GM06990 (cell line): ENCODE results near the gene SNAPC4.

Experiments
- DNase-seq: peaks from one replicate; pipeline ENCODE4 v3.0.0-alpha.2; 2011; ENCODE audit not compliant: insufficient read length; ENCODE audit errors: extremely low read depth
- H3K27me3 ChIP-seq: replicated peaks from 2 replicates; pipeline ENCODE4 v1.6.0; 2011; ENCODE audit warnings: low read length; ENCODE audit not compliant: control insufficient read depth, insufficient read depth
- H3K36me3 ChIP-seq: 2 replicates; pipeline ENCODE4 v1.5.1; 2011; ENCODE audit warnings: low read length; ENCODE audit not compliant: control insufficient read depth, insufficient read depth
- H3K4me3 ChIP-seq: replicated peaks from 2 replicates; pipeline ENCODE4 v1.5.1; 2011; ENCODE audit warnings: low read depth, mild to moderate bottlenecking, control low read depth, low read length
- TF ChIP-seq, protein P1 (sequence below): IDR thresholded peaks from 2 replicates; pipeline ENCODE4 v1.5.1; 2011; ENCODE audit warnings: low read length, control low read depth, mild to moderate bottlenecking, inconsistent platforms; ENCODE audit not compliant: insufficient read depth, poor library complexity, severe bottlenecking

The SNAPC4 gene

DNA sequence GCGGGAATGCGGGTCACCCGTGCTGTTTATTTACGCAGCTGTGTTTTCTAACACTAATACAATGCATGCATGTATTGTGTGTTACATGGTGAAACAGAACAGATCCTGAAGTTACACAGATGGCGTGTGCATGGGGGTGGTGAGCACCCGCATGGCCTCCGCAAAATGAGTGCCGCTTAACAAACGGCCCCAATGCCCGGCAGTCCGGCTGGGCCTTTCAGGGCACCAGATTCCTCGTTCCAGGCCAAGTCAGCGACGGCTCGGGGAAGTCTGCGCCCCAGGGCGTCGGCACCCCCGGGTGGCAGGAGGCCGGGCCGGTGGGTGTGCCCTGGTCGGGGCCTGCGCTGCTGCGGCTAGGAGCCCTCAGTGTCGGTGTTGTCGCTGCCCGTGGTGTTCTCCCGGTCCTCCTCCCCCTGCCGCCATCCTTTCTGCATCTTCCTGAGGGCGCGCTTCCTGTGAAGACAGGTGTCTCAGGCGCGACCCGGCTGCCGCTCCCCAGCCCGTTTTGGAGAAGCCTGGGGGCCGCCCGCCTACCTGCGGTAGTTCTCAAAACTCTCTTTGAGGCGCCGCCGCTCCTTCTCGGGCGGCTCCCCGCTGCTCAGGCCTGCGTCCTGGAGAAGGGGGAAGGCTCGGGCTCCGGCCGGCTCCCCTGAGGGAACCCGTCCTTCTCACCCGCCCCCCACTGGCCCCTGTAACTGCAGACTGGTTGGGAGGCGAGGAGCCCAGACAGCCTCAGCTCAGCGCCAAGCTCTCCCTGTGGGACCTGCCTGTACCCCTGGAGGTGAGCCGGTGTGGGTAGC, 35.8 kb downstream of the SNAPC4 start:
- TF ChIP-seq, protein P1, sequence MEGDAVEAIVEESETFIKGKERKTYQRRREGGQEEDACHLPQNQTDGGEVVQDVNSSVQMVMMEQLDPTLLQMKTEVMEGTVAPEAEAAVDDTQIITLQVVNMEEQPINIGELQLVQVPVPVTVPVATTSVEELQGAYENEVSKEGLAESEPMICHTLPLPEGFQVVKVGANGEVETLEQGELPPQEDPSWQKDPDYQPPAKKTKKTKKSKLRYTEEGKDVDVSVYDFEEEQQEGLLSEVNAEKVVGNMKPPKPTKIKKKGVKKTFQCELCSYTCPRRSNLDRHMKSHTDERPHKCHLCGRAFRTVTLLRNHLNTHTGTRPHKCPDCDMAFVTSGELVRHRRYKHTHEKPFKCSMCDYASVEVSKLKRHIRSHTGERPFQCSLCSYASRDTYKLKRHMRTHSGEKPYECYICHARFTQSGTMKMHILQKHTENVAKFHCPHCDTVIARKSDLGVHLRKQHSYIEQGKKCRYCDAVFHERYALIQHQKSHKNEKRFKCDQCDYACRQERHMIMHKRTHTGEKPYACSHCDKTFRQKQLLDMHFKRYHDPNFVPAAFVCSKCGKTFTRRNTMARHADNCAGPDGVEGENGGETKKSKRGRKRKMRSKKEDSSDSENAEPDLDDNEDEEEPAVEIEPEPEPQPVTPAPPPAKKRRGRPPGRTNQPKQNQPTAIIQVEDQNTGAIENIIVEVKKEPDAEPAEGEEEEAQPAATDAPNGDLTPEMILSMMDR = no peak
- DNase-seq = no peak
- Histone ChIP-seq H3K36me3 (no peaks in the 10 kb centered on the region; the same call in 1 of the 2 replicates), H3K27me3 (no peaks in the 10 kb centered on the region), H3K4me3 (no peak overlapping the region)

DNA sequence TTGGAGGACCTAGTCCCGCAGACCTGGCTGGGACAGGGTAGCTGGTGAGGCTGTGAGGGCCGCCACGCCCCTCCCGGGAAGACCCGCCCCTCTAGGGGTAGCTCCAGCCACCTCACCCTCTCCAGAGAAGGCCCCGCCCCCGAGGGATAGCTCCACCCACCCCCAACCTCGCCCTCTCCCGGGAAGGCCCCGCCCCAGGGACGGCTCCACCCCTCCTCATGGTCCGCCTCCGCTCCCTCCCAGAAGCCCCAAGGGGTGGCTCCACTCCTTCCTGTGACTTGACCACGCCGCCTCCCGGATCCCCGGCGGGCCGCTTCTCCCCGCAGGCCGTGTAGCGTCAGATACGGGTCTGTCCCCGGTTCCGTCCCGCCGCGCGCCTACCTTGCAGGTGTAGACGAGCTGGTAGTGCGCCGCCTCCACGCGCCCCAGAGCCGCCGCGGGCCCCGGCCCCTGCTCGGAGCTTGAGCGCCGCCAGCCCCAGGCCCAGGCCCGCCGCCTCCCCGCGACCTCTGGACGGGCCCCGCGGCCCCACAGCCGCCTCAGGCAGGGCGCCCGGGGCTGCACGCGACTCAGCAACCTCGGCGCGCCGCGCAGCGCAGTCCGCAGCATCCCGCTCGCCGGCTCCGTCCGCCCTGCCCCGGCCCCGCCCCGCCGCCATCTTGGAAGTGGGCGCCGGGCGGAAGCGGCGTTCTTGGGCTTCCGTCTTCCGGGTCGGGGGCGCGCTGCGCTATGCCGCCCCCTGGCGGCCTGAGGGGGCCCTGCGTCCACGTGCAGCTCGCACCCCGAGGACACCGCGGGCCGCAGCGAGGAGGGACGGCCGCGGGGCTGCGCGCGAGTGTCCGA, 36.6 kb downstream of the SNAPC4 start, which contains the start of gene DNLZ:
DNLZ (minus strand) TSS at position 639 of the 843 bp plus-strand sequence; CDS start at position 609, 30 bp downstream.
- Histone ChIP-seq H3K36me3 (no peaks in the 10 kb centered on the region; the same call in 1 of the 2 replicates), H3K4me3 (peak within 1 kb of the TSS; percentile 75), H3K27me3 (no peaks in the 10 kb centered on the region)
- TF ChIP-seq, protein P1 = peak; percentile 74
- peak; percentile 91 for DNase-seq

DNA sequence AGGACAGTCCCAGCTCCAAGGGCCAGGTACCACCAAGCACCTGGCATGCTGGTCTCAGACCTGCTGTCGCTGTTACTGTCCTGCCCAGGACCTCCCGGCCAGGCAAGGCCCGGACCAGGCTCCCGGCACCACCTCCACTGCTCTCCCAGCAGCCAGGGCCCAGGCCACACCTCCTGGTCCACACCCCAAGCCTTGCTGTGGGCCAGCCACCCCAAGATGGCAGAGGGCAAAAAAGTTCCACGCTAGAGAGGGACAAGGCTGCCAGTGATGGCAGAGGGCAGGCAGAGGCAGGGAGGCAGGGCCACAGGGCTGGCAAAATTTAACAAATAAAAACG, 37.6 kb downstream of the SNAPC4 start:
- Histone ChIP-seq H3K27me3 (no peaks in the 10 kb centered on the region), H3K36me3 (no peaks in the 10 kb centered on the region), H3K4me3 (no peak overlapping the region)
- TF ChIP-seq, protein P1 = no peak
- no peak for DNase-seq

DNA sequence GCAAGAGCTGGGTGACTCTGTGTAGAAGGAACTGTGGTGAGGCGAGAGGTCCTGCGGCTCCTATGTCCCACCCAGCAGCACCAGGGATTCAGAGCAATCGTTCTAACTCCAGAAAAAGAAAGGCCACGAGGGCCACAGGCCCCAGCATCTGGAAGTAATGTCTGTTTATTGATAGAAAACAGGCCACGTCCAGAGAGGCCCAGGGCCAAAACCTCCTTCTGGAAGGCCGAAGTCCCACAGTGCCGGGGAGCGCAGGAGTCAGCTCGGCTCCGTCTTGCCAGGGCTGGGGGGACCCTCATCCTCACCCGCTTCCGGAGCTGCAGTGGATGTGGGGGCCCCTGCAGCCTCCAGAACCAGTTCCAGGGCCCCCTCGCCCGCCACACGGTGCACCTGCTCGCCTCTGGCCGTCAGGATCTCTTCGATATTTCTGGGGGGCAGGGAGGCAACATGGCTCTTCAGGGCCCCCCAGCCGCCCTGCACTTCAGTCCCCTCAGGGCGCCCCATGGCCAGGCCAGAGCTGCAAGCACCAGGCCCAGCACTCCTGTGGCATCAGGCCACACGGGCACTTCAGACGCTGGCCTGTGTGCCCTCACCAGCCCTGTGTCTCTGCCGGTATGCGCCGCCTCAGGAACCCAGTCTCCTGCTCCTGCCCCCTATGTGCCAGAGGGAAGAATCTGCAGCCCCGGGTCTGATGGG, 38.1 kb downstream of the SNAPC4 start:
- H3K27me3 ChIP-seq = no peaks in the 10 kb centered on the region
- TF ChIP-seq, protein P1 = no peak
- no peak overlapping the region for H3K4me3 ChIP-seq
- no peaks in the 10 kb centered on the region for H3K36me3 ChIP-seq
- no peak for DNase-seq

DNA sequence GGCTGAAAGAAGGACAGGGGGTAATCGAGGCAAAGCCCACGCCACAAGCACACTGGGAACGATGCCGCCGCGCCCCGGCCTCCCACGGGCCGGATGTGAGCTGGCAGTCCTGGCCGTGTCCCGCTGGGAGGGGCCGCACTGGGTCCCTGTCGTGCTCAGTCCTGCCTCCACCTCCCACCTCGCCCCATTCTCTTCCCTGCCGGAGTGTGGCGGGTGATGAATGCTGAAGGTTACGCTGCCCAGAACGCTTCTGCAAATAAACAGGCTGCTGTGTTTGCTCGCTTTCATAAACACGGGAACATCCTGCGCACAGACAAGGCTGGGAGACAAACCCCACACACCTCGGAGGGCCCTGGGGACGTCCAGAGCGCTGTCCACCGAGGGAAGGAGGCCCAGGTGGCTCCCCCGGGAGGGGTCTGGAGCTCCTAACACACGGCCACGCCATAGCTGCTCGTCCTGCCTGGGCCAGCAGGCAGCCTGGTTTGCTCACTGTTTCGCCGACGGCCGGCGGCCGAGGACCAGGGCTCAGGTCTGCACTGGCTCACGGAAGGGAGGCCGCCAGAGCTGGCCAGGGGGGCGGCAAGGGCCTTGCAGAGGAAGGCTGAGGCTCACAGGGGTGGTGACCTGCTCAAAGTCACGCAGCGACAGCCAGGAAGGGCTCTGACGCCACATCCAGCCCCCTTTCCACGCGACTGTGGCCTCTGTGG, 38.8 kb downstream of the SNAPC4 start:
- Histone ChIP-seq H3K27me3 (no peaks in the 10 kb centered on the region), H3K4me3 (no peak overlapping the region), H3K36me3 (no peaks in the 10 kb centered on the region)
- DNase-seq = no peak
- TF ChIP-seq, protein P1 = no peak
